Measurements from ENCODE around the gene RGL3. TPM values are rescaled to one million over a fixed set of nuclear protein-coding genes. Genes with fewer than 3 reads are reported as not detected.

RGL3 gene
- total RNA-seq, 1 experiment from 2014 or later = 100 TPM

- TF ChIP-seq CTCF (conservative IDR thresholded peaks at IDR 0.05) (no peak), EZH2 (IDR thresholded peaks at IDR 0.05; ENCODE audit: low read depth) (no peak)
- no peaks in the 10 kb centered on the region for H3K9me2 ChIP-seq (ENCODE audit: insufficient read depth)
- H3K36me3 ChIP-seq (ENCODE audit: low read depth) = peaks cover 11% of the 10 kb centered on the region
- H3K4me1 ChIP-seq (replicated peaks; ENCODE audit: insufficient read depth) = no peaks in the 10 kb centered on the region
- ChIA-PET POLR2A (ENCODE audit: unreplicated experiment) (no interaction called here), CTCF (no interaction called here)
- H4K20me1 ChIP-seq (ENCODE audit: insufficient read depth) = no peaks in the 10 kb centered on the region
- DNase-seq = no peak
- peaks cover 16% of the 10 kb centered on the region for H3F3A ChIP-seq (ENCODE audit: insufficient read depth, low read depth)
- H3K79me2 ChIP-seq (ENCODE audit: low read depth) = no peaks in the 10 kb centered on the region
- BruUV-seq (replicated peaks) = no TSS peak
- intact Hi-C loops (cut with micrococcal nuclease; ENCODE audit: unreplicated experiment) = no loop called here
- H3K27me3 ChIP-seq (ENCODE audit: insufficient read depth, low read depth) = no peaks in the 10 kb centered on the region
- no peak overlapping the region for H2AFZ ChIP-seq
- H3K27ac ChIP-seq = no peak overlapping the region
- no peaks in the 10 kb centered on the region for H3K9me3 ChIP-seq (ENCODE audit: insufficient read depth, low read depth)
- no peak overlapping the region for H3K4me3 ChIP-seq
- no peak overlapping the region for H3K4me2 ChIP-seq
These were observed 17.1 kb downstream of the RGL3 start for GRCh38 chr19:11401808-11402543.

GRCh38 chr19:11400798-11401197 is 18.3 kb downstream of the RGL3 start:
- no peaks in the 10 kb centered on the region for H3K79me2 ChIP-seq (ENCODE audit: low read depth)
- TF ChIP-seq CTCF (conservative IDR thresholded peaks at IDR 0.05) (no peak), EZH2 (IDR thresholded peaks at IDR 0.05; ENCODE audit: low read depth) (no peak)
- no peak overlapping the region for H3K4me2 ChIP-seq
- intact Hi-C loops (cut with micrococcal nuclease; ENCODE audit: unreplicated experiment) = no loop called here
- H3K9me3 ChIP-seq (ENCODE audit: insufficient read depth, low read depth) = no peaks in the 10 kb centered on the region
- H2AFZ ChIP-seq = no peak overlapping the region
- peaks cover 16% of the 10 kb centered on the region for H3F3A ChIP-seq (ENCODE audit: insufficient read depth, low read depth)
- no peak overlapping the region for H3K4me3 ChIP-seq
- no TSS peak for BruUV-seq (replicated peaks)
- POLR2A ChIA-PET (ENCODE audit: unreplicated experiment) = no interaction called here
- no peaks in the 10 kb centered on the region for H3K27me3 ChIP-seq (ENCODE audit: insufficient read depth, low read depth)
- CTCF ChIA-PET = interaction anchor here (0.6 kb wide), 1 partner anchor 51 kb away, joined by 4 read pairs; no protein-coding TSS in a partner anchor
- peaks cover 8% of the 10 kb centered on the region; the same call in 1 of the 2 replicates for H3K36me3 ChIP-seq (ENCODE audit: low read depth)
- no peaks in the 10 kb centered on the region for H3K9me2 ChIP-seq (ENCODE audit: insufficient read depth)
- no peaks in the 10 kb centered on the region for H3K4me1 ChIP-seq (replicated peaks; ENCODE audit: insufficient read depth)
- H4K20me1 ChIP-seq (ENCODE audit: insufficient read depth) = no peaks in the 10 kb centered on the region
- DNase-seq = no peak
- H3K27ac ChIP-seq = no peak overlapping the region

GRCh38 chr19:11399667-11400066 is 19.4 kb downstream of the RGL3 start:
- CTCF ChIA-PET = interaction anchor here (0.6 kb wide), 1 partner anchor 222 kb away, joined by 4 read pairs; no protein-coding TSS in a partner anchor
- POLR2A ChIA-PET (ENCODE audit: unreplicated experiment) = no interaction called here

More at GRCh38 chr19:11399667-11400066, 19.4 kb downstream of the RGL3 start:
- Histone ChIP-seq H3K27ac (no peak overlapping the region), H3K9me2 (ENCODE audit: insufficient read depth) (no peaks in the 10 kb centered on the region), H3F3A (ENCODE audit: insufficient read depth, low read depth) (peaks cover 12% of the 10 kb centered on the region), H3K4me1 (replicated peaks; ENCODE audit: insufficient read depth) (no peaks in the 10 kb centered on the region), H3K79me2 (ENCODE audit: low read depth) (no peaks in the 10 kb centered on the region), H2AFZ (no peak overlapping the region), H3K36me3 (ENCODE audit: low read depth) (peaks cover 8% of the 10 kb centered on the region; the same call in 1 of the 2 replicates), H4K20me1 (ENCODE audit: insufficient read depth) (no peaks in the 10 kb centered on the region), H3K9me3 (ENCODE audit: insufficient read depth, low read depth) (no peaks in the 10 kb centered on the region), H3K4me2 (no peak overlapping the region), H3K27me3 (ENCODE audit: insufficient read depth, low read depth) (no peaks in the 10 kb centered on the region), H3K4me3 (no peak overlapping the region)
- DNase-seq = no peak
- intact Hi-C loops (cut with micrococcal nuclease; ENCODE audit: unreplicated experiment) = no loop called here
- TF ChIP-seq CTCF (conservative IDR thresholded peaks at IDR 0.05) (no peak), EZH2 (IDR thresholded peaks at IDR 0.05; ENCODE audit: low read depth) (no peak)
- no TSS peak for BruUV-seq (replicated peaks)

All from PC-9 (cell line).